GM23338 (cell line): ENCODE measurements around the gene SLC12A5. TPM values are rescaled to one million over a fixed set of nuclear protein-coding genes. Genes with fewer than 3 reads are reported as not detected.

ENCODE experiments used
- ATAC-seq: fragments of 200-7000 bp; cut with Tn5 transposase; 3 replicates; pipeline ENCODE4 v1.9.1; 2020
- DNase-seq: peaks from one replicate; pipeline ENCODE4 v3.0.0-alpha.2; 2015; ENCODE audit warnings: low spot score
- H2AFZ ChIP-seq: fragments of 200-600 bp; sonication (generic); 2 replicates; pipeline ENCODE4 v1.8.0; 2016; ENCODE audit warnings: antibody characterized with exemption, mild to moderate bottlenecking, moderate library complexity
- H3F3A ChIP-seq: fragments of 200-600 bp; sonication (generic); replicated peaks from 2 replicates; pipeline ENCODE4 v1.8.0; 2017; ENCODE audit warnings: antibody characterized with exemption, mixed run types, low read depth
- H3K27ac ChIP-seq: fragments of 200-600 bp; sonication (generic); 2 replicates; pipeline ENCODE4 v1.6.1; 2016; ENCODE audit warnings: low read depth
- H3K27me3 ChIP-seq: fragments of 200-600 bp; sonication (generic); 2 replicates; pipeline ENCODE4 v1.8.0; 2016; ENCODE audit warnings: mild to moderate bottlenecking, mixed run types, moderate library complexity; ENCODE audit not compliant: insufficient read depth
- H3K36me3 ChIP-seq: fragments of 200-600 bp; sonication (generic); 2 replicates; pipeline ENCODE4 v1.8.0; 2016; ENCODE audit warnings: mild to moderate bottlenecking; ENCODE audit not compliant: insufficient read depth
- H3K4me1 ChIP-seq: fragments of 200-600 bp; sonication (generic); 2 replicates; pipeline ENCODE4 v1.8.0; 2016; ENCODE audit warnings: mild to moderate bottlenecking, moderate library complexity; ENCODE audit not compliant: insufficient read depth
- H3K4me2 ChIP-seq: fragments of 200-600 bp; sonication (generic); 2 replicates; pipeline ENCODE4 v1.7.1; 2017; ENCODE audit warnings: mixed run types
- H3K4me3 ChIP-seq: fragments of 200-600 bp; sonication (generic); 2 replicates; pipeline ENCODE4 v1.6.1; 2016; ENCODE audit warnings: mixed run types
- H3K79me2 ChIP-seq: fragments of 200-600 bp; sonication (generic); replicated peaks from 2 replicates; pipeline ENCODE4 v1.8.0; 2017; ENCODE audit warnings: mild to moderate bottlenecking; ENCODE audit not compliant: insufficient read depth
- H3K9me2 ChIP-seq: fragments of 200-600 bp; sonication (generic); 2 replicates; pipeline ENCODE4 v1.8.0; 2017; ENCODE audit not compliant: insufficient read depth
- H4K20me1 ChIP-seq: fragments of 200-600 bp; sonication (generic); replicated peaks from 2 replicates; pipeline ENCODE4 v1.8.0; 2017; ENCODE audit warnings: mild to moderate bottlenecking; ENCODE audit not compliant: insufficient read depth
- H3K27ac Mint-ChIP-seq: 2 replicates; pipeline ENCODE4 v1.8.0; 2020; ENCODE audit warnings: inconsistent platforms, mild to moderate bottlenecking, moderate library complexity, mixed read lengths
- H3K27me3 Mint-ChIP-seq: 3 replicates; pipeline ENCODE4 v1.8.0; 2022; ENCODE audit warnings: low read depth, mild to moderate bottlenecking, moderate library complexity, mixed read lengths, inconsistent platforms; ENCODE audit not compliant: insufficient read depth, poor library complexity
- H3K36me3 Mint-ChIP-seq: 3 replicates; pipeline ENCODE4 v1.8.0; 2021; ENCODE audit warnings: low read depth, mild to moderate bottlenecking, inconsistent platforms, moderate library complexity, mixed read lengths
- H3K4me1 Mint-ChIP-seq: 3 replicates; pipeline ENCODE4 v1.8.0; 2020; ENCODE audit warnings: mild to moderate bottlenecking, inconsistent platforms, mixed read lengths
- H3K4me3 Mint-ChIP-seq: 3 replicates; pipeline ENCODE4 v1.8.0; 2021; ENCODE audit warnings: moderate library complexity, mild to moderate bottlenecking, inconsistent platforms, mixed read lengths
- H3K9me3 Mint-ChIP-seq: 3 replicates; pipeline ENCODE4 v1.8.0; 2020; ENCODE audit warnings: moderate library complexity, mild to moderate bottlenecking, inconsistent platforms, mixed read lengths
- CREB1 ChIP-seq: fragments of 250-450 bp; sonication (Bioruptor Pico); IDR thresholded peaks from 2 replicates; pipeline ENCODE4 v1.5.0; 2020; ENCODE audit warnings: low read depth, mild to moderate bottlenecking, moderate library complexity
- EZH2 ChIP-seq: fragments of 200-600 bp; sonication (generic); IDR thresholded peaks from one replicate; pipeline ENCODE4 v1.8.0; 2017; ENCODE audit warnings: antibody characterized with exemption, mild to moderate bottlenecking, low read depth; ENCODE audit not compliant: unreplicated experiment
- EZH2phosphoT487 ChIP-seq: fragments of 200-600 bp; sonication (generic); IDR thresholded peaks from one replicate; pipeline ENCODE4 v1.8.1; 2018; ENCODE audit warnings: antibody characterized with exemption; ENCODE audit not compliant: unreplicated experiment
- JUNB ChIP-seq: IDR thresholded peaks from one replicate; pipeline ENCODE4 v1.6.1; 2016; ENCODE audit warnings: antibody characterized with exemption; ENCODE audit not compliant: unreplicated experiment
- NANOG ChIP-seq: IDR thresholded peaks from 2 replicates; pipeline ENCODE4 v1.6.1; 2016; ENCODE audit warnings: antibody characterized with exemption, borderline replicate concordance
- POLR2AphosphoS5 ChIP-seq: IDR thresholded peaks from 2 replicates; pipeline ENCODE4 v1.6.1; 2016; ENCODE audit warnings: antibody characterized with exemption, low read depth
- STAT1 ChIP-seq: IDR thresholded peaks from one replicate; pipeline ENCODE4 v1.6.1; 2016; ENCODE audit warnings: antibody characterized with exemption; ENCODE audit not compliant: unreplicated experiment
- ZNF114 ChIP-seq: fragments of 250-450 bp; sonication (Bioruptor Pico); IDR thresholded peaks from 2 replicates; pipeline ENCODE4 v1.5.0; 2020; ENCODE audit warnings: mild to moderate bottlenecking, moderate library complexity
- ZNF331 ChIP-seq: fragments of 250-450 bp; sonication (Bioruptor Pico); IDR thresholded peaks from 2 replicates; pipeline ENCODE4 v1.5.0; 2020; ENCODE audit warnings: low read depth, mild to moderate bottlenecking, moderate library complexity
- polyA plus RNA-seq: library from polyadenylated mRNA; unstranded; fragments of >200 nt; fragmentation: Nextera tagmentation; extraction: Ambion mirVana; gene quantifications from 2 replicates; pipeline ENCODE4 v1.2.1, GENCODE V29; 2016
- total RNA-seq: library from RNA; depleted of rRNA; stranded (reverse); fragments of >200 nt; shearing (Covaris generic); gene quantifications from 2 replicates; pipeline ENCODE4 v1.2.3, GENCODE V29; 2014
- TF ChIP-seq, protein P1 (sequence below): IDR thresholded peaks from 2 replicates; pipeline ENCODE4 v1.6.1; 2016; ENCODE audit warnings: antibody characterized with exemption
- TF ChIP-seq, protein P2 (sequence below), 2 experiments: fragments of 200-600 bp in 1 of 2; sonication (generic) in 1 of 2; conservative IDR thresholded peaks; 2 replicates each; pipeline versions ENCODE4 v1.5.1 to v1.6.1; 2016 to 2017; ENCODE audit warnings: antibody characterized with exemption in 2 of 2, low read depth in 2 of 2, mild to moderate bottlenecking in 2 of 2, moderate library complexity in 1 of 2
- TF ChIP-seq, protein P3 (sequence below): IDR thresholded peaks from one replicate; pipeline ENCODE4 v1.6.1; 2018; ENCODE audit warnings: antibody characterized with exemption; ENCODE audit not compliant: unreplicated experiment
- TF ChIP-seq, protein P4 (sequence below): fragments of 250-450 bp; sonication (Bioruptor Pico); IDR thresholded peaks from 2 replicates; pipeline ENCODE4 v1.5.0; 2020; ENCODE audit warnings: mild to moderate bottlenecking, moderate library complexity

The SLC12A5 gene
- total and polyA plus RNA-seq, 2 experiments from 2014 or later, result 3.5 to 8.4 TPM

DNA sequence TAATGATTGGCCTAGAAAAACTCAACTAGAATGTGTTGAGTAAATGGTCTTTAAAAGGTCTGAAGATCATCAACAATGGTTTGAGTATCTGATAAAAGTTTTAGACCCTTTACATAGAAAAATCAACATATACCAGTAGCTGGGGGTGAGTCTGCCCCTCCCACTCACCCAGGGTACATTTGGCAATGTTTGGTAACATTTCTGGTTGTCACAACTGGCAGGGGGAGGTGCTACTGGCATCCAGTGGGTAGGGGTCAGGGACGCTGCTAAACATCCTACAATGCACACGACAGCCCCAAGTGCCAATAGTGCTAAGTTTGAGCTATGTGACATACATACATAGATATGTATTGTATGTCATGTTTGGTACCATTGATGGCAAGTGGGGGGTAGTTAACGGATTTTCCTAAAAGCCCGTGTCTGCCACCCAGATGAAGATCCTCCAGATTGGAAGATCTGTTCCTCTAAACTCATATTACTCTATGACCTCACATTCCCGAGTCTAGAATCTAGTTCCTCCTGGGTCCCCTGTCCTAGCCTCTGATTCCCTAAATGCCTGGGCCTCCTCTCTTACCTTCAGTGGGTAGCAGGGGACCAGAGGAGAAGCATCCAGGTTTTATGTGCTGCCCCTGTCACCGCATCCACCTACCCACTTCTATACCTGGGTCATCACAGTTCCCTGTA, 22.9 kb upstream of the SLC12A5 start:
- Histone ChIP-seq H3K27me3 (no peaks in the 10 kb centered on the region), H3K4me3 (no peak overlapping the region; the same call in 1 of the 2 replicates), H3F3A (peaks cover 15% of the 10 kb centered on the region), H3K36me3 (no peaks in the 10 kb centered on the region), H3K27ac (peak overlapping the region; percentile 98), H3K79me2 (no peaks in the 10 kb centered on the region), H4K20me1 (no peaks in the 10 kb centered on the region), H3K9me2 (no peaks in the 10 kb centered on the region), H3K4me1 (peaks cover 53% of the 10 kb centered on the region), H2AFZ (no peak overlapping the region), H3K4me2 (peak overlapping the region; percentile 70)
- no peaks in the 10 kb centered on the region for H3K36me3 Mint-ChIP-seq
- H3K27ac Mint-ChIP-seq, result no peak overlapping the region
- H3K27me3 Mint-ChIP-seq, result peaks cover 6% of the 10 kb centered on the region
- peaks cover 58% of the 10 kb centered on the region for H3K4me1 Mint-ChIP-seq
- H3K4me3 Mint-ChIP-seq, result no peak overlapping the region; the same call in 2 of the 3 replicates
- DNase-seq, result no peak
- no peak for TF ChIP-seq EZH2phosphoT487
- TF ChIP-seq EZH2, result no peak
- TF ChIP-seq POLR2AphosphoS5, result no peak
- no peak for TF ChIP-seq ZNF331
- TF ChIP-seq JUNB, result no peak
- TF ChIP-seq, protein P1, sequence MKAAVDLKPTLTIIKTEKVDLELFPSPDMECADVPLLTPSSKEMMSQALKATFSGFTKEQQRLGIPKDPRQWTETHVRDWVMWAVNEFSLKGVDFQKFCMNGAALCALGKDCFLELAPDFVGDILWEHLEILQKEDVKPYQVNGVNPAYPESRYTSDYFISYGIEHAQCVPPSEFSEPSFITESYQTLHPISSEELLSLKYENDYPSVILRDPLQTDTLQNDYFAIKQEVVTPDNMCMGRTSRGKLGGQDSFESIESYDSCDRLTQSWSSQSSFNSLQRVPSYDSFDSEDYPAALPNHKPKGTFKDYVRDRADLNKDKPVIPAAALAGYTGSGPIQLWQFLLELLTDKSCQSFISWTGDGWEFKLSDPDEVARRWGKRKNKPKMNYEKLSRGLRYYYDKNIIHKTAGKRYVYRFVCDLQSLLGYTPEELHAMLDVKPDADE, result no peak
- TF ChIP-seq, protein P2, sequence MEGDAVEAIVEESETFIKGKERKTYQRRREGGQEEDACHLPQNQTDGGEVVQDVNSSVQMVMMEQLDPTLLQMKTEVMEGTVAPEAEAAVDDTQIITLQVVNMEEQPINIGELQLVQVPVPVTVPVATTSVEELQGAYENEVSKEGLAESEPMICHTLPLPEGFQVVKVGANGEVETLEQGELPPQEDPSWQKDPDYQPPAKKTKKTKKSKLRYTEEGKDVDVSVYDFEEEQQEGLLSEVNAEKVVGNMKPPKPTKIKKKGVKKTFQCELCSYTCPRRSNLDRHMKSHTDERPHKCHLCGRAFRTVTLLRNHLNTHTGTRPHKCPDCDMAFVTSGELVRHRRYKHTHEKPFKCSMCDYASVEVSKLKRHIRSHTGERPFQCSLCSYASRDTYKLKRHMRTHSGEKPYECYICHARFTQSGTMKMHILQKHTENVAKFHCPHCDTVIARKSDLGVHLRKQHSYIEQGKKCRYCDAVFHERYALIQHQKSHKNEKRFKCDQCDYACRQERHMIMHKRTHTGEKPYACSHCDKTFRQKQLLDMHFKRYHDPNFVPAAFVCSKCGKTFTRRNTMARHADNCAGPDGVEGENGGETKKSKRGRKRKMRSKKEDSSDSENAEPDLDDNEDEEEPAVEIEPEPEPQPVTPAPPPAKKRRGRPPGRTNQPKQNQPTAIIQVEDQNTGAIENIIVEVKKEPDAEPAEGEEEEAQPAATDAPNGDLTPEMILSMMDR (conservative IDR thresholded peaks at IDR 0.05; ENCODE audit: low read depth in 2 of 2), result no peak
- no peak for TF ChIP-seq ZNF114 (CRISPR knock-in tag)
- TF ChIP-seq NANOG, result no peak
- no peak for TF ChIP-seq STAT1
- TF ChIP-seq, protein P3, sequence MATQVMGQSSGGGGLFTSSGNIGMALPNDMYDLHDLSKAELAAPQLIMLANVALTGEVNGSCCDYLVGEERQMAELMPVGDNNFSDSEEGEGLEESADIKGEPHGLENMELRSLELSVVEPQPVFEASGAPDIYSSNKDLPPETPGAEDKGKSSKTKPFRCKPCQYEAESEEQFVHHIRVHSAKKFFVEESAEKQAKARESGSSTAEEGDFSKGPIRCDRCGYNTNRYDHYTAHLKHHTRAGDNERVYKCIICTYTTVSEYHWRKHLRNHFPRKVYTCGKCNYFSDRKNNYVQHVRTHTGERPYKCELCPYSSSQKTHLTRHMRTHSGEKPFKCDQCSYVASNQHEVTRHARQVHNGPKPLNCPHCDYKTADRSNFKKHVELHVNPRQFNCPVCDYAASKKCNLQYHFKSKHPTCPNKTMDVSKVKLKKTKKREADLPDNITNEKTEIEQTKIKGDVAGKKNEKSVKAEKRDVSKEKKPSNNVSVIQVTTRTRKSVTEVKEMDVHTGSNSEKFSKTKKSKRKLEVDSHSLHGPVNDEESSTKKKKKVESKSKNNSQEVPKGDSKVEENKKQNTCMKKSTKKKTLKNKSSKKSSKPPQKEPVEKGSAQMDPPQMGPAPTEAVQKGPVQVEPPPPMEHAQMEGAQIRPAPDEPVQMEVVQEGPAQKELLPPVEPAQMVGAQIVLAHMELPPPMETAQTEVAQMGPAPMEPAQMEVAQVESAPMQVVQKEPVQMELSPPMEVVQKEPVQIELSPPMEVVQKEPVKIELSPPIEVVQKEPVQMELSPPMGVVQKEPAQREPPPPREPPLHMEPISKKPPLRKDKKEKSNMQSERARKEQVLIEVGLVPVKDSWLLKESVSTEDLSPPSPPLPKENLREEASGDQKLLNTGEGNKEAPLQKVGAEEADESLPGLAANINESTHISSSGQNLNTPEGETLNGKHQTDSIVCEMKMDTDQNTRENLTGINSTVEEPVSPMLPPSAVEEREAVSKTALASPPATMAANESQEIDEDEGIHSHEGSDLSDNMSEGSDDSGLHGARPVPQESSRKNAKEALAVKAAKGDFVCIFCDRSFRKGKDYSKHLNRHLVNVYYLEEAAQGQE, result no peak
- TF ChIP-seq, protein P4, sequence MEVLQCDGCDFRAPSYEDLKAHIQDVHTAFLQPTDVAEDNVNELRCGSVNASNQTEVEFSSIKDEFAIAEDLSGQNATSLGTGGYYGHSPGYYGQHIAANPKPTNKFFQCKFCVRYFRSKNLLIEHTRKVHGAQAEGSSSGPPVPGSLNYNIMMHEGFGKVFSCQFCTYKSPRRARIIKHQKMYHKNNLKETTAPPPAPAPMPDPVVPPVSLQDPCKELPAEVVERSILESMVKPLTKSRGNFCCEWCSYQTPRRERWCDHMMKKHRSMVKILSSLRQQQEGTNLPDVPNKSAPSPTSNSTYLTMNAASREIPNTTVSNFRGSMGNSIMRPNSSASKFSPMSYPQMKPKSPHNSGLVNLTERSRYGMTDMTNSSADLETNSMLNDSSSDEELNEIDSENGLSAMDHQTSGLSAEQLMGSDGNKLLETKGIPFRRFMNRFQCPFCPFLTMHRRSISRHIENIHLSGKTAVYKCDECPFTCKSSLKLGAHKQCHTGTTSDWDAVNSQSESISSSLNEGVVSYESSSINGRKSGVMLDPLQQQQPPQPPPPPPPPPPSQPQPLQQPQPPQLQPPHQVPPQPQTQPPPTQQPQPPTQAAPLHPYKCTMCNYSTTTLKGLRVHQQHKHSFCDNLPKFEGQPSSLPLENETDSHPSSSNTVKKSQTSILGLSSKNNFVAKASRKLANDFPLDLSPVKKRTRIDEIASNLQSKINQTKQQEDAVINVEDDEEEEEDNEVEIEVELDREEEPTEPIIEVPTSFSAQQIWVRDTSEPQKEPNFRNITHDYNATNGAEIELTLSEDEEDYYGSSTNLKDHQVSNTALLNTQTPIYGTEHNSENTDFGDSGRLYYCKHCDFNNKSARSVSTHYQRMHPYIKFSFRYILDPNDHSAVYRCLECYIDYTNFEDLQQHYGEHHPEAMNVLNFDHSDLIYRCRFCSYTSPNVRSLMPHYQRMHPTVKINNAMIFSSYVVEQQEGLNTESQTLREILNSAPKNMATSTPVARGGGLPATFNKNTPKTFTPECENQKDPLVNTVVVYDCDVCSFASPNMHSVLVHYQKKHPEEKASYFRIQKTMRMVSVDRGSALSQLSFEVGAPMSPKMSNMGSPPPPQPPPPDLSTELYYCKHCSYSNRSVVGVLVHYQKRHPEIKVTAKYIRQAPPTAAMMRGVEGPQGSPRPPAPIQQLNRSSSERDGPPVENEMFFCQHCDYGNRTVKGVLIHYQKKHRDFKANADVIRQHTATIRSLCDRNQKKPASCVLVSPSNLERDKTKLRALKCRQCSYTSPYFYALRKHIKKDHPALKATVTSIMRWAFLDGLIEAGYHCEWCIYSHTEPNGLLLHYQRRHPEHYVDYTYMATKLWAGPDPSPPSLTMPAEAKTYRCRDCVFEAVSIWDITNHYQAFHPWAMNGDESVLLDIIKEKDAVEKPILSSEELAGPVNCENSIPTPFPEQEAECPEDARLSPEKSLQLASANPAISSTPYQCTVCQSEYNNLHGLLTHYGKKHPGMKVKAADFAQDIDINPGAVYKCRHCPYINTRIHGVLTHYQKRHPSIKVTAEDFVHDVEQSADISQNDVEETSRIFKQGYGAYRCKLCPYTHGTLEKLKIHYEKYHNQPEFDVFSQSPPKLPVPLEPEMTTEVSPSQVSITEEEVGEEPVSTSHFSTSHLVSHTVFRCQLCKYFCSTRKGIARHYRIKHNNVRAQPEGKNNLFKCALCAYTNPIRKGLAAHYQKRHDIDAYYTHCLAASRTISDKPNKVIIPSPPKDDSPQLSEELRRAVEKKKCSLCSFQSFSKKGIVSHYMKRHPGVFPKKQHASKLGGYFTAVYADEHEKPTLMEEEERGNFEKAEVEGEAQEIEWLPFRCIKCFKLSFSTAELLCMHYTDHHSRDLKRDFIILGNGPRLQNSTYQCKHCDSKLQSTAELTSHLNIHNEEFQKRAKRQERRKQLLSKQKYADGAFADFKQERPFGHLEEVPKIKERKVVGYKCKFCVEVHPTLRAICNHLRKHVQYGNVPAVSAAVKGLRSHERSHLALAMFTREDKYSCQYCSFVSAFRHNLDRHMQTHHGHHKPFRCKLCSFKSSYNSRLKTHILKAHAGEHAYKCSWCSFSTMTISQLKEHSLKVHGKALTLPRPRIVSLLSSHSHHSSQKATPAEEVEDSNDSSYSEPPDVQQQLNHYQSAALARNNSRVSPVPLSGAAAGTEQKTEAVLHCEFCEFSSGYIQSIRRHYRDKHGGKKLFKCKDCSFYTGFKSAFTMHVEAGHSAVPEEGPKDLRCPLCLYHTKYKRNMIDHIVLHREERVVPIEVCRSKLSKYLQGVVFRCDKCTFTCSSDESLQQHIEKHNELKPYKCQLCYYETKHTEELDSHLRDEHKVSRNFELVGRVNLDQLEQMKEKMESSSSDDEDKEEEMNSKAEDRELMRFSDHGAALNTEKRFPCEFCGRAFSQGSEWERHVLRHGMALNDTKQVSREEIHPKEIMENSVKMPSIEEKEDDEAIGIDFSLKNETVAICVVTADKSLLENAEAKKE (CRISPR knock-in tag), result no peak
- no peak for TF ChIP-seq CREB1 (CRISPR knock-in tag)
- no peak for ATAC-seq
- H3K9me3 Mint-ChIP-seq, result peaks cover 5% of the 10 kb centered on the region; the same call in 2 of the 3 replicates
